Liver (tissue), 9 donors: Measurements from ENCODE around the gene ANKRD31. TPM values are rescaled to one million over a fixed set of nuclear protein-coding genes. Genes with fewer than 3 reads are reported as not detected.
A peak's percentile ranks its signal among the peaks of the same experiment; 100 is the strongest.

Experiments
- DNase-seq: peaks from one replicate; pipeline ENCODE4 v3.0.0-alpha.2; 2017; ENCODE audit warnings: low spot score
- H3K27ac ChIP-seq, 2 donors: one replicate each; pipeline ENCODE4 v1.7.0; 2013; ENCODE audit warnings: inconsistent platforms in 2 of 2, low read length in 2 of 2, control low read depth in 1 of 2, low read depth in 1 of 2, mild to moderate bottlenecking in 1 of 2
- H3K27me3 ChIP-seq, 4 donors: one replicate each; pipeline versions ENCODE4 v1.6.1 to v1.7.0; 2013; ENCODE audit warnings: low read length in 3 of 4, inconsistent platforms in 1 of 4, mild to moderate bottlenecking in 1 of 4, moderate library complexity in 1 of 4; ENCODE audit not compliant: control insufficient read depth in 4 of 4, insufficient read depth in 4 of 4
- H3K36me3 ChIP-seq, 4 donors: one replicate each; pipeline versions ENCODE4 v1.6.1 to v1.7.0; 2013; ENCODE audit warnings: low read length in 3 of 4, mild to moderate bottlenecking in 3 of 4, low read depth in 1 of 4, moderate library complexity in 1 of 4; ENCODE audit not compliant: control insufficient read depth in 4 of 4, insufficient read depth in 3 of 4
- H3K4me1 ChIP-seq, 4 donors: one replicate each; pipeline versions ENCODE4 v1.6.1 to v1.7.0; 2013; ENCODE audit warnings: low read length in 3 of 4, mild to moderate bottlenecking in 3 of 4, moderate library complexity in 1 of 4; ENCODE audit not compliant: control insufficient read depth in 4 of 4, insufficient read depth in 4 of 4
- H3K4me3 ChIP-seq, 3 donors: one replicate each; pipeline versions ENCODE4 v1.6.1 to v1.7.0; 2013; ENCODE audit warnings: low read length in 3 of 3, control low read depth in 1 of 3, low read depth in 1 of 3, mild to moderate bottlenecking in 1 of 3
- H3K9ac ChIP-seq, 2 donors: one replicate each; pipeline ENCODE4 v1.7.0; 2013; ENCODE audit warnings: low read length in 2 of 2, mild to moderate bottlenecking in 2 of 2, moderate library complexity in 2 of 2, control low read depth in 1 of 2, low read depth in 1 of 2
- H3K9me3 ChIP-seq, 4 donors: one replicate each; pipeline versions ENCODE4 v1.6.1 to v1.7.0; 2013; ENCODE audit warnings: low read length in 3 of 4; ENCODE audit not compliant: control insufficient read depth in 4 of 4
- CTCF ChIP-seq: fragments of 150-350 bp; IDR thresholded peaks from 2 replicates; pipeline ENCODE4 v1.5.1; 2017; ENCODE audit warnings: improper control_type of control experiment, low read depth, low read length; ENCODE audit not compliant: missing input control
- EGR1 ChIP-seq, 2 donors: IDR thresholded peaks; 2 replicates each; pipeline ENCODE4 v1.6.1; 2016 to 2018; ENCODE audit warnings: antibody characterized with exemption in 2 of 2, low read depth in 2 of 2
- FOXA1 ChIP-seq: IDR thresholded peaks from 2 replicates; pipeline ENCODE4 v1.6.1; 2016; ENCODE audit warnings: antibody characterized with exemption
- HNF4A ChIP-seq, 2 donors: conservative IDR thresholded peaks; 2 replicates each; pipeline ENCODE4 v1.6.1; 2016; ENCODE audit warnings: antibody characterized with exemption in 2 of 2, mild to moderate bottlenecking in 2 of 2
- HNF4G ChIP-seq: IDR thresholded peaks from 2 replicates; pipeline ENCODE4 v1.6.1; 2016; ENCODE audit warnings: antibody characterized with exemption
- JUND ChIP-seq, 2 donors: IDR thresholded peaks; 2 replicates each; pipeline ENCODE4 v1.6.1; 2016; ENCODE audit warnings: antibody characterized with exemption in 2 of 2
- MAX ChIP-seq: IDR thresholded peaks from 2 replicates; pipeline ENCODE4 v1.6.1; 2016; ENCODE audit warnings: antibody characterized with exemption
- NR2F2 ChIP-seq: IDR thresholded peaks from 2 replicates; pipeline ENCODE4 v1.6.1; 2016; ENCODE audit warnings: antibody characterized with exemption
- RAD21 ChIP-seq, 2 donors: IDR thresholded peaks; 2 replicates each; pipeline ENCODE4 v1.6.1; 2016; ENCODE audit warnings: antibody characterized with exemption in 2 of 2, mild to moderate bottlenecking in 2 of 2
- REST ChIP-seq: IDR thresholded peaks from 2 replicates; pipeline ENCODE4 v1.6.1; 2016; ENCODE audit warnings: antibody characterized with exemption, mild to moderate bottlenecking
- RXRA ChIP-seq, 2 donors: IDR thresholded peaks; 2 replicates each; pipeline ENCODE4 v1.6.1; 2017 to 2018; ENCODE audit warnings: antibody characterized with exemption in 2 of 2, mild to moderate bottlenecking in 1 of 2
- YY1 ChIP-seq: IDR thresholded peaks from 2 replicates; pipeline ENCODE4 v1.6.1; 2016; ENCODE audit warnings: antibody characterized with exemption, mild to moderate bottlenecking
- ZBTB33 ChIP-seq: IDR thresholded peaks from 2 replicates; pipeline ENCODE4 v1.6.1; 2016; ENCODE audit warnings: antibody characterized with exemption
- WGBS: extraction: QIAGEN DNeasy Blood & Tissue Kit; methylation state at CpG from one replicate; pipeline ENCODE4 v1.1.7; 2013; 5-methylcytosine and 5-hydroxymethylcytosine counted together
- polyA plus RNA-seq, 2 donors: library from polyadenylated mRNA; stranded (reverse) in 1 of 2; unstranded in 1 of 2; fragments of 200-250 nt in 1 of 2; fragments of >200 nt in 1 of 2; fragmentation: Nextera tagmentation in 1 of 2; extraction: Ambion mirVana in 1 of 2; gene quantifications; one replicate each; pipeline versions ENCODE4 v1.2.1 to v1.2.3, GENCODE V29; 2013 to 2015
- total RNA-seq, 2 donors: library from RNA; depleted of rRNA; stranded (reverse); fragments of >200 nt; gene quantifications; one replicate each; pipeline ENCODE4 v1.2.3, GENCODE V29; 2014
- donor health status: healthy.
- donor health status: healthy.
- donor health status: healthy.
- donor health status: healthy.
- donor health status: healthy.

Gene ANKRD31
- total and polyA plus RNA-seq, 4 donors: 0.03 to 0.08 (median 0.04) TPM

- TF ChIP-seq CTCF: peak; percentile 84
- TF ChIP-seq NR2F2: no peak
- TF ChIP-seq RAD21 (IDR thresholded peaks at IDR 0.05): peak; percentile 75 to 92
- peak in 1 of 2 donors; percentile 29 for TF ChIP-seq RXRA (IDR thresholded peaks at IDR 0.05)
- TF ChIP-seq YY1: no peak
- no peak for TF ChIP-seq ZBTB33
- TF ChIP-seq FOXA1: no peak
- peaks cover 3 to 17% (median 11%) of the 10 kb centered on the region in 4 donors for H3K4me1 ChIP-seq
- no peaks in the 10 kb centered on the region for H3K36me3 ChIP-seq
- DNase-seq: peak; percentile 46
- H3K27me3 ChIP-seq: no peaks in the 10 kb centered on the region
- H3K27ac ChIP-seq: no peak overlapping the region
- H3K9me3 ChIP-seq: no peaks in the 10 kb centered on the region
- no peak overlapping the region for H3K4me3 ChIP-seq
- 63% methylated on average over 11 of the region's 11 CpGs for WGBS
- no peak overlapping the region for H3K9ac ChIP-seq
Measured at GRCh38 chr5:75049456-75050351, 187.0 kb downstream of the ANKRD31 start.

DNA sequence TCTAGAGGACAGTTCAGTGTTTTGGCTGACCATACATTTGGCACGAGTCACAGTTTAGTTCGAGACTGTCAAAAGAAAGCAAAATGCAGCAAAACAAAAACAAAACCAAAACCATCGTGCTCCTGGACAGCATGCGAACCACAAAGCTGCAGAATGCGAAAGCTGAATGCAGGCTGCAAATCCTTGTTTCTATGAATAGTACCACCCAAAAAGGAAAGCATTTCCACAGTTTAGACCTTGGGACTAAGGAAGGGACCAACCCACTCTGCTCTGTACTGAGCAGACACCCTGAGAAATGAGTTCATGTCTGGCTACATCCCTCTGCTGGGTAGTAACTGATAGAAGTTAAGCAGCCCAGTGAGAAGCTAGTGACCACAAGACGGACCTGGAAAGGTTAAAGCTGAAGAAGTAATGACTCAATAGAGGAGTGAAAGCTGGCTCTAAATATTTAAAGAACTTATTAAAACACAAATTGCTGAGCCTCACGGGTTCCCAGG, 188.2 kb downstream of the ANKRD31 start:
- DNase-seq: no peak
- Histone ChIP-seq H3K27me3 (no peaks in the 10 kb centered on the region), H3K27ac (no peak overlapping the region), H3K9ac (no peak overlapping the region), H3K9me3 (no peaks in the 10 kb centered on the region), H3K4me3 (no peak overlapping the region), H3K4me1 (peaks cover 0 to 17% (median 6%) of the 10 kb centered on the region in 4 donors), H3K36me3 (no peaks in the 10 kb centered on the region)
- WGBS: 75% methylated on average over 7 of the region's 7 CpGs
- TF ChIP-seq EGR1 (IDR thresholded peaks at IDR 0.05; ENCODE audit: low read depth in 2 of 2) (no peak), JUND (IDR thresholded peaks at IDR 0.05) (no peak), HNF4A (conservative IDR thresholded peaks at IDR 0.05) (no peak), MAX (no peak), YY1 (no peak), ZBTB33 (no peak), REST (no peak), HNF4G (no peak)
